GM23248 (cell line): ENCODE measurements around the gene MAGI3. TPM values are rescaled to one million over a fixed set of nuclear protein-coding genes. Genes with fewer than 3 reads are reported as not detected.

Source experiments
- DNase-seq: peaks from one replicate; pipeline ENCODE4 v3.0.0-alpha.2; 2015
- H2AFZ ChIP-seq: fragments of 200-600 bp; sonication (generic); 2 replicates; pipeline ENCODE4 v1.6.1; 2016; ENCODE audit warnings: antibody characterized with exemption
- H3F3A ChIP-seq: fragments of 200-600 bp; sonication (generic); 2 replicates; pipeline ENCODE4 v1.6.1; 2016; ENCODE audit warnings: mild to moderate bottlenecking, antibody characterized with exemption, mixed run types; ENCODE audit not compliant: insufficient read depth
- H3K27ac ChIP-seq: fragments of 200-600 bp; sonication (generic); 2 replicates; pipeline ENCODE4 v1.5.1; 2016; ENCODE audit warnings: mild to moderate bottlenecking
- H3K27me3 ChIP-seq: fragments of 200-600 bp; sonication (generic); replicated peaks from 2 replicates; pipeline ENCODE4 v1.6.1; 2016; ENCODE audit warnings: mild to moderate bottlenecking; ENCODE audit not compliant: insufficient read depth
- H3K36me3 ChIP-seq: fragments of 200-600 bp; sonication (generic); 2 replicates; pipeline ENCODE4 v1.6.1; 2016; ENCODE audit warnings: low read depth, mild to moderate bottlenecking
- H3K4me1 ChIP-seq: fragments of 200-600 bp; sonication (generic); 2 replicates; pipeline ENCODE4 v1.6.1; 2016; ENCODE audit warnings: mild to moderate bottlenecking; ENCODE audit not compliant: insufficient read depth
- H3K4me2 ChIP-seq: fragments of 200-600 bp; sonication (generic); one replicate; pipeline ENCODE4 v1.6.1; 2016; ENCODE audit warnings: mild to moderate bottlenecking; ENCODE audit not compliant: unreplicated experiment
- H3K4me3 ChIP-seq: fragments of 200-600 bp; sonication (generic); 2 replicates; pipeline ENCODE4 v1.5.1; 2016; ENCODE audit warnings: mild to moderate bottlenecking
- H3K79me2 ChIP-seq: fragments of 200-600 bp; sonication (generic); 2 replicates; pipeline ENCODE4 v1.6.1; 2016; ENCODE audit warnings: mild to moderate bottlenecking; ENCODE audit not compliant: insufficient read depth
- H3K9ac ChIP-seq: fragments of 200-600 bp; sonication (generic); 2 replicates; pipeline ENCODE4 v1.6.1; 2016; ENCODE audit warnings: mild to moderate bottlenecking
- H3K9me2 ChIP-seq: fragments of 200-600 bp; sonication (generic); 2 replicates; pipeline ENCODE4 v1.6.1; 2016; ENCODE audit warnings: mixed run types, mild to moderate bottlenecking, moderate library complexity; ENCODE audit not compliant: insufficient read depth
- H3K9me3 ChIP-seq: fragments of 200-600 bp; sonication (generic); one replicate; pipeline ENCODE4 v1.6.1; 2017; ENCODE audit warnings: low read depth
- H4K20me1 ChIP-seq: fragments of 200-600 bp; sonication (generic); 2 replicates; pipeline ENCODE4 v1.6.0; 2016; ENCODE audit not compliant: insufficient read depth
- EZH2 ChIP-seq: fragments of 200-600 bp; sonication (generic); IDR thresholded peaks from 2 replicates; pipeline ENCODE4 v1.6.1; 2018; ENCODE audit warnings: antibody characterized with exemption, mild to moderate bottlenecking; ENCODE audit not compliant: insufficient read depth, poor library complexity, severe bottlenecking
- EZH2phosphoT487 ChIP-seq: fragments of 200-600 bp; sonication (generic); IDR thresholded peaks from 2 replicates; pipeline ENCODE4 v1.6.1; 2018; ENCODE audit warnings: antibody characterized with exemption, moderate library complexity, mild to moderate bottlenecking, low read depth; ENCODE audit not compliant: insufficient read depth
- WGBS, 2 experiments: methylation state at CpG; one replicate each; pipeline ENCODE4 v1.1.6; 2015 to 2017; ENCODE audit warnings: low lambda C conversion rate in 2 of 2, low coverage in 1 of 2; ENCODE audit errors: missing lambda C conversion rate in 2 of 2; 5-methylcytosine and 5-hydroxymethylcytosine counted together
- in situ Hi-C: fragments of 300-500 bp; cut with MboI; formaldehyde crosslinking; loops from 2 replicates; pipeline ENCODE4 v1.15.0; 2020
- polyA plus RNA-seq: library from polyadenylated mRNA; unstranded; fragments of >200 nt; fragmentation: Nextera tagmentation; extraction: Ambion mirVana; gene quantifications from 2 replicates; pipeline ENCODE4 v1.2.1, GENCODE V29; 2016
- total RNA-seq: library from RNA; depleted of rRNA; stranded (reverse); fragments of >200 nt; shearing (Covaris generic); gene quantifications from 2 replicates; pipeline ENCODE4 v1.2.3, GENCODE V29; 2014

Gene MAGI3
- total and polyA plus RNA-seq, 2 experiments from 2014 or later: 1.9 to 7.2 TPM

DNA sequence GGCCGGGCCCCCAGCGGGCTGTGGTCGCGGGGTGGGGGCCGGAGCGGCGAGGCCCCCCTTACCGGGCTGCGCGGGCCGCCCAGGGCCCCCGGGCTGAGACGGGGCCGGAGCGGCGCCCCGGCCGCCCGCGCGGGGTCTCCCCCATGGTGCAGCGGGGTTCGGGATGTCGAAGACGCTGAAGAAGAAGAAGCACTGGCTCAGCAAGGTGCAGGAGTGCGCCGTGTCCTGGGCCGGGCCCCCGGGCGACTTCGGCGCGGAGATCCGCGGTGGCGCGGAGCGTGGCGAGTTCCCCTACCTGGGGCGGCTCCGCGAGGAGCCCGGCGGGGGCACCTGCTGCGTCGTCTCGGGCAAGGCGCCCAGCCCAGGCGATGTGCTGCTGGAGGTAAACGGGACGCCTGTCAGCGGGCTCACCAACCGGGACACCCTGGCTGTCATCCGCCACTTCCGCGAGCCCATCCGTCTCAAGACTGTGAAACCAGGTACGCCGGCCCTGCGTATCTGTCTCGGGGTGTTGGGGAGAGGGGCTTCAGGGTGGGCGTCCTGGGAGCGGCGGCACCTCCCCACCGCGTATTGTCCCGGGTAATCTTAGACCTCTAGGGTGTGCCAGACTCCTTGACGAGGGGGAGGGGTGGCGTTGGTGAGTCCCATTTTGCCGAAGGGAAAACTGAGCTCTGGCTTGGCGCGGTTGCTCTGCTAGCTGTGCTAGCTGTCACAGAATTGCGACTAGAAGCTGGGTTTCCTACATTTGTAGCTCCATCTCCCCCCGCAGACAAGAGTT is 745 bp downstream of the MAGI3 start:
- Histone ChIP-seq H3K4me2 (peak overlapping the region; percentile 88), H3K36me3 (no peaks in the 10 kb centered on the region), H3K79me2 (peaks cover 52% of the 10 kb centered on the region), H3K9me2 (no peaks in the 10 kb centered on the region), H3K4me1 (peaks cover 31% of the 10 kb centered on the region), H3K27me3 (no peaks in the 10 kb centered on the region), H3K4me3 (peak overlapping the region; percentile 91), H2AFZ (peak overlapping the region; percentile 83), H3K9me3 (no peaks in the 10 kb centered on the region), H3K9ac (peak overlapping the region; percentile 85), H3K27ac (no peak overlapping the region; the same call in 1 of the 2 replicates), H4K20me1 (no peaks in the 10 kb centered on the region), H3F3A (peaks cover 11% of the 10 kb centered on the region)
- 1% methylated on average over 54 to 67 of the region's 74 CpGs for WGBS, 2 experiments
- peak; percentile 59 for DNase-seq
- in situ Hi-C loops: no loop called here
- TF ChIP-seq EZH2phosphoT487 (no peak), EZH2 (no peak)

DNA sequence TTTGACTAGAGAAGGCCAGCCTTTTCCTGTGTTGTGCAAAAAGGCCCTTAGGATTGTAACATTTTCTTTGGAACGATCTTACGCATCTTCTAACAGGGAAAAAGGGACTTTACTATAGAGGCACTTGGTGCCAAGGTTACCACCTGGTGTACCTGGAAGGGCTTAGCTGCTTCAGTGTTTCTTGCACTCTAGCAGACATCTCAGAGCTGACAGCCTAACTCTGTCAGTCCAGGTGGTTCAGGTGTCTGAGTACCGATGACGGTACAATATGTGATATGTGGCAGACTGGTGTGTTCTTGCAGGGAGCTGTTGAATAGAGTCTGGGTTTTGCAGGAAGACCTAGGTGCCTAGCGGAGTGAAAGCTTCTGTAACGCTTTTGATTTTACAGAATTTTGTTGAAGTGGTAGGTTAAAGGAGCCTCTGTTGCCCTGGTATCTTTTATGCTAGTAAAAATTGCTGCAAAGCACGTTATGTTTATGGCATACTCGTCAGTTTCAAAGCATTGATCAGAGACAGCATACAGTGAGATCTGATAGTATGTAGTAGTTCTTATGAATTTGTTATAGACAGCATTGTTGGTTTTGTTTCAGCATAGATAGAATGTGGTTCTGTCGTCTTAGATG is 1.4 kb downstream of the MAGI3 start:
- Histone ChIP-seq H3K4me2 (peak overlapping the region; percentile 88), H3K36me3 (no peaks in the 10 kb centered on the region), H3K9me3 (no peaks in the 10 kb centered on the region), H3K79me2 (peaks cover 55% of the 10 kb centered on the region), H2AFZ (peak overlapping the region; percentile 83), H3K27ac (no peak overlapping the region), H3K27me3 (no peaks in the 10 kb centered on the region), H3K4me3 (peak overlapping the region; percentile 91), H3K9me2 (no peaks in the 10 kb centered on the region), H4K20me1 (no peaks in the 10 kb centered on the region), H3K9ac (peak overlapping the region; percentile 85), H3K4me1 (peaks cover 37% of the 10 kb centered on the region), H3F3A (peaks cover 12% of the 10 kb centered on the region)
- in situ Hi-C loops: no loop called here
- peak; percentile 18 for DNase-seq
- TF ChIP-seq EZH2phosphoT487: no peak
- TF ChIP-seq EZH2: no peak
- 0 to 3% methylated on average over 9 of the region's 9 CpGs for WGBS, 2 experiments

- DNase-seq: no peak
- in situ Hi-C loops: no loop called here
- peaks cover 64% of the 10 kb centered on the region for H3K79me2 ChIP-seq
- H3K36me3 ChIP-seq: no peaks in the 10 kb centered on the region
- 61 to 64% methylated on average over 3 of the region's 3 CpGs for WGBS, 2 experiments
- no peaks in the 10 kb centered on the region for H3K9me2 ChIP-seq
- H4K20me1 ChIP-seq: no peaks in the 10 kb centered on the region
- H3K27me3 ChIP-seq: no peaks in the 10 kb centered on the region
- no peak for TF ChIP-seq EZH2phosphoT487
- no peak for TF ChIP-seq EZH2
- H2AFZ ChIP-seq: peak overlapping the region; percentile 83; the same call in 1 of the 2 replicates
- H3K9me3 ChIP-seq: no peaks in the 10 kb centered on the region
- peak overlapping the region; percentile 91 for H3K4me3 ChIP-seq
- peaks cover 18% of the 10 kb centered on the region for H3F3A ChIP-seq
- H3K27ac ChIP-seq: no peak overlapping the region
- H3K4me2 ChIP-seq: peak overlapping the region; percentile 88
- peaks cover 41% of the 10 kb centered on the region for H3K4me1 ChIP-seq
- H3K9ac ChIP-seq: peak overlapping the region; percentile 85; the same call in 1 of the 2 replicates
Measured at GRCh38 chr1:113392541-113393128, 2.3 kb downstream of the MAGI3 start.

DNA sequence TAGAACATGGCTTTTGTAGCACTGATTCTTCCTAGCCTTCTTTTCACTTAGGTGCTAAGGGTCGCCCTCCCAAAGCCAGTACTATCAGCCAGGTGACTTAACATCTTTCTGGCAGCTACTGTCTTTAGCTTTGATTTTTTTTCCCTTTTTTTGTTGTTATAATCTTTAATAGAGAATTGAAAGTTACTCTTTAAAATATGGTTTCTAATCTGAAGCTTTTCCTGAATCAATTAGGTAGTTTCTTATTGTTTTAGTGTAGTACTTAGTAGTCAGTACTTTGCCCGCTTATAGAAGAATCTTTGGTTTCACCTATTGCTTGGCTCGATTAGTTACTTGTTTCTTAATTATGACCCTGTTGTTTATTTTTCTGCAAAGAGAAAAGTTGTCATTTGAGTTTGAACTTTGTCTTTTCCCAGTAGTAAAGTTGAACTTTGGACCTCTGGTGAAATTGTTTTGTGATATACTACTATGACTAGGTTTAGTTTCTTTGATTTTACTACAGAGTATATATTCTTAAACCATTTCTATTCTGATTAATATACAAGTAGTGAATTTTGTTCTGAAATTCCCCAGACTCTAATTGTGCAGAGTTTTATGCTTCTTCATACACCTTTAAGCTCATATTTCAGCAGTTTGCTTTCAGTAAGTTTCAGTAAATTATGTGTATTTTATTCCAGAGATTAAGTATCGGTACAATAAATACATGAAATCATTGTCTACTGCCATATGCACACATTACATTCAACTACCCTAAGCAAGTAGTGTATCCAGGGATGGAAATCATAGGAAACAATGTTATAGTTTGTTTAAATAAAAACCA is 3.9 kb downstream of the MAGI3 start:
- no peak overlapping the region for H3K4me2 ChIP-seq
- peak overlapping the region; percentile 83 for H2AFZ ChIP-seq
- H3F3A ChIP-seq: peaks cover 18% of the 10 kb centered on the region
- H3K9ac ChIP-seq: no peak overlapping the region
- no peaks in the 10 kb centered on the region for H3K27me3 ChIP-seq
- H3K9me2 ChIP-seq: no peaks in the 10 kb centered on the region
- no peak overlapping the region for H3K27ac ChIP-seq
- peaks cover 80% of the 10 kb centered on the region for H3K79me2 ChIP-seq
- DNase-seq: no peak
- in situ Hi-C loops: no loop called here
- WGBS, 2 experiments: 74 to 80% methylated on average over 4 of the region's 4 CpGs
- H3K36me3 ChIP-seq: no peaks in the 10 kb centered on the region
- H3K9me3 ChIP-seq: no peaks in the 10 kb centered on the region
- peaks cover 41% of the 10 kb centered on the region for H3K4me1 ChIP-seq
- H4K20me1 ChIP-seq: no peaks in the 10 kb centered on the region
- no peak overlapping the region for H3K4me3 ChIP-seq
- no peak for TF ChIP-seq EZH2phosphoT487
- TF ChIP-seq EZH2: no peak
